Stomach (tissue), 4 donors: ENCODE results near the gene ARHGAP1.

Experiments used
- CTCF ChIP-seq, 7 experiments: fragments of 450-650 bp in 4 of 7; fragments of 200-600 bp in 3 of 7; sonication (generic) in 3 of 7; IDR thresholded peaks; one replicate each; pipeline ENCODE4 v1.5.1; 2016 to 2019; ENCODE audit warnings: antibody characterized with exemption in 7 of 7, control low read depth in 2 of 7, mild to moderate bottlenecking in 1 of 7
- EP300 ChIP-seq: sonication (generic); formaldehyde crosslinking; IDR thresholded peaks from one replicate; pipeline ENCODE4 v1.6.1; 2017; ENCODE audit warnings: antibody characterized with exemption
- POLR2A ChIP-seq, 4 donors: fragments of 450-650 bp; IDR thresholded peaks; one replicate each; pipeline ENCODE4 v1.6.1; 2016; ENCODE audit warnings: antibody characterized with exemption in 4 of 4, control low read depth in 2 of 4, mild to moderate bottlenecking in 1 of 4, moderate library complexity in 1 of 4
- POLR2AphosphoS5 ChIP-seq, 3 donors: sonication (generic); formaldehyde crosslinking; IDR thresholded peaks; one replicate each; pipeline ENCODE4 v1.6.1; 2016; ENCODE audit warnings: antibody characterized with exemption in 3 of 3

GRCh38 chr11:46693597-46694012 is 6.8 kb downstream of the ARHGAP1 start:
- TF ChIP-seq CTCF (IDR thresholded peaks at IDR 0.05) (no peak), POLR2A (IDR thresholded peaks at IDR 0.05) (no peak), EP300 (no peak), POLR2AphosphoS5 (IDR thresholded peaks at IDR 0.05) (no peak)
